HepG2 (cell line): Measurements from ENCODE around the gene ENTPD2. TPM values are rescaled to one million over a fixed set of nuclear protein-coding genes. Genes with fewer than 3 reads are reported as not detected.

Experiments used
- CEBPG ChIP-seq: IDR thresholded peaks from 2 replicates; pipeline ENCODE4 v1.6.1; 2016
- GTF2F1 ChIP-seq: fragments of 150-350 bp; IDR thresholded peaks from 2 replicates; pipeline ENCODE4 v1.6.1; 2014; ENCODE audit warnings: low read length
- GZF1 ChIP-seq: sonication (generic); formaldehyde crosslinking; IDR thresholded peaks from 2 replicates; pipeline ENCODE4 v1.5.1; 2020; ENCODE audit warnings: mild to moderate bottlenecking, missing genetic modification reagents
- JDP2 ChIP-seq: sonication (generic); formaldehyde crosslinking; IDR thresholded peaks from 2 replicates; pipeline ENCODE4 v1.8.1; 2022; ENCODE audit warnings: missing genetic modification reagents, borderline replicate concordance
- KLF15 ChIP-seq: sonication (generic); formaldehyde crosslinking; IDR thresholded peaks from 2 replicates; pipeline ENCODE4 v1.8.1; 2023; ENCODE audit warnings: borderline replicate concordance, mild to moderate bottlenecking, inconsistent platforms, missing genetic modification reagents, mixed read lengths
- SKI ChIP-seq: fragments of 450-650 bp; IDR thresholded peaks from one replicate; pipeline ENCODE4 v1.6.1; 2018; ENCODE audit warnings: mild to moderate bottlenecking; ENCODE audit not compliant: partially characterized antibody
- YEATS4 ChIP-seq: sonication (generic); formaldehyde crosslinking; IDR thresholded peaks from 2 replicates; pipeline ENCODE4 v1.4.0; 2020; ENCODE audit warnings: missing genetic modification reagents, borderline replicate concordance
- ZBTB7A ChIP-seq: sonication (generic); formaldehyde crosslinking; IDR thresholded peaks from 2 replicates; pipeline ENCODE4 v1.8.0; 2022; ENCODE audit warnings: mild to moderate bottlenecking, missing genetic modification reagents
- ZNF256 ChIP-seq: sonication (generic); formaldehyde crosslinking; conservative IDR thresholded peaks from 2 replicates; pipeline ENCODE4 v1.4.0; 2020; ENCODE audit warnings: missing genetic modification reagents
- ZNF367 ChIP-seq: sonication (generic); formaldehyde crosslinking; IDR thresholded peaks from 2 replicates; pipeline ENCODE4 v1.4.0; 2020; ENCODE audit warnings: missing genetic modification reagents, borderline replicate concordance
- ZNF546 ChIP-seq: sonication (generic); formaldehyde crosslinking; conservative IDR thresholded peaks from 2 replicates; pipeline ENCODE4 v1.8.1; 2023; ENCODE audit warnings: mild to moderate bottlenecking, missing genetic modification reagents
- ZNF768 ChIP-seq: sonication (generic); formaldehyde crosslinking; IDR thresholded peaks from 2 replicates; pipeline ENCODE4 v1.4.0; 2020; ENCODE audit warnings: missing genetic modification reagents
- ZSCAN25 ChIP-seq: sonication (generic); formaldehyde crosslinking; IDR thresholded peaks from 2 replicates; pipeline ENCODE4 v1.8.0; 2022; ENCODE audit warnings: mild to moderate bottlenecking, missing genetic modification reagents
- polyA plus RNA-seq, 8 experiments: library from polyadenylated mRNA; depleted of rRNA in 3 of 8; stranded (reverse) in 7 of 8; unstranded in 1 of 8; fragments of >200 nt; fragmentation: Illumina TruSeq in 4 of 8; extraction: Trizol in 4 of 8; gene quantifications; 2 replicates each; pipeline versions ENCODE4 v1.2.1 to v1.2.3, GENCODE V29; 2011 to 2016; ENCODE audit warnings: low read depth in 4 of 8, missing spikeins in 1 of 8, mixed read lengths in 1 of 8; ENCODE audit not compliant: insufficient read depth in 1 of 8
- total RNA-seq, 5 experiments: library from RNA; depleted of rRNA; stranded (reverse); fragments of >200 nt; fragmentation: Illumina TruSeq; extraction: Trizol; gene quantifications; 2 replicates each; pipeline ENCODE4 v1.2.3, GENCODE V29; 2016; ENCODE audit warnings: low read depth in 1 of 5
- TF ChIP-seq, protein P1 (sequence below): sonication (generic); formaldehyde crosslinking; IDR thresholded peaks from 2 replicates; pipeline ENCODE4 v1.5.0; 2020; ENCODE audit warnings: mild to moderate bottlenecking, missing genetic modification reagents, borderline replicate concordance
- TF ChIP-seq, protein P2 (sequence below), 2 experiments: fragments of 450-650 bp in 1 of 2; sonication (generic) in 1 of 2; formaldehyde crosslinking; IDR thresholded peaks; 2 replicates each; pipeline versions ENCODE4 v1.5.0 to v1.8.0; 2020 to 2022; ENCODE audit warnings: mild to moderate bottlenecking in 1 of 2, missing genetic modification reagents in 1 of 2
- TF ChIP-seq, protein P3 (sequence below): sonication (generic); formaldehyde crosslinking; IDR thresholded peaks from 2 replicates; pipeline ENCODE4 v1.5.0; 2020; ENCODE audit warnings: mild to moderate bottlenecking, missing genetic modification reagents
- TF ChIP-seq, protein P4 (sequence below): sonication (generic); formaldehyde crosslinking; IDR thresholded peaks from 2 replicates; pipeline ENCODE4 v1.8.0; 2022; ENCODE audit warnings: mild to moderate bottlenecking, missing genetic modification reagents; ENCODE audit not compliant: insufficient replicate concordance
- TF ChIP-seq, protein P5 (sequence below): sonication (generic); formaldehyde crosslinking; IDR thresholded peaks from 2 replicates; pipeline ENCODE4 v1.4.0; 2020; ENCODE audit warnings: missing genetic modification reagents, borderline replicate concordance

ENTPD2 gene
- total and polyA plus RNA-seq, 2 of the 13 experiments (the other 11 are each of a cell fraction or from before 2014, with no cell fraction given): 0.95 to 3.2 TPM

DNA sequence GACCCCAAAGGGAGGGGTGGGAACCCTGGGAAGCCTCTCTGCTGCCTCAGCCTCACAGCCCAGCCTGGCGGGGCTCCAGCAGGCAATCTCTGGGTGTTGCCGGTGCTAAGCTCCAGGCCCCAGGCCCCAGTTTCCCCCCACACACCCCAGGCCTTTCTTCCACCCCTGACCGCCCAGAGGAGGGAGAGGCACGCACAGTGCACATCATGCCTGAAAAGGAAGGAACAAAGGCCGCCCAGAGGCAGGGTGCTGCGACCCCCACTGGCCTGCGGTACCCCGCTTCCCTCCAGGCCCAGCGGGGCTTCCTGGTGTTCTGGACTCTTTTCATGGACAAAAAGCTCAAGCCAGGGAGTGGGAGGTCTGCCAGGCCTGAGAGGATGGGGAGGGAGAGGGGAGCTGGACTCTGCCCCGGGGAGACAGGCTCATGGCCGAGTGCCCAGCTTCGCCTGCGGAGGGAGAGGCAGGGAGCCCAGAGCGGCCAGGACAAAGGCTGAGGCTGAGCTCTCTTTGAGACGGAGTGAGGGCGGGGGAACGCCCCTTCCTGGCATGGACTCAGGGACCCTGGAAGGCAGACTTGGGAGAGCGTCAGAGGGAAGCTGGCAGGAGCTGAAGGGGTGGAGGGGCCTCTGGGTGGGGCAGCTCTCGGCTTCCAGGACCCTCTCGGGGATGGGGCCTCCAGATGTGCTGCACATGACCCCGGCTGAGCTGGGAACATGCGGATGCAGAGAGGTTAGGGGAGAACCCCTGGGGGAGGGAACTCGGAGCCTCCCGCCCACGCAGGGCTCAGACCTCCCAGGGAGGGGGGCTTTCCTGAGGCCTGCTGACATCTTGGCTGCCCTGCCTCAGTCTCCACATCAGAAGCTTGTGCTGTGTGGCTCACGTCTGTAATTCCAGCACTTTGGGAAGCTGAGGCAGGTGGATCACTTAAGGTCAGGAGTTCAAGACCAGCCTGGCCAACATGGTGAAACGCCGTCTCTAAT is 1.8 kb upstream of the ENTPD2 start (continued):
- TF ChIP-seq ZNF367 (CRISPR knock-in tag) (no peak; the same call in 1 of the 2 replicates), ZNF768 (CRISPR knock-in tag) (no peak), ZNF256 (CRISPR knock-in tag) (no peak; the same call in 1 of the 2 replicates), ZSCAN25 (peak; percentile 89), ZNF546 (CRISPR knock-in tag) (no peak), CEBPG (CRISPR knock-in tag) (no peak), ZBTB7A (no peak; the same call in none of the 2 replicates), KLF15 (no peak), JDP2 (CRISPR knock-in tag) (no peak; the same call in 1 of the 2 replicates), GTF2F1 (no peak), GZF1 (CRISPR knock-in tag) (no peak), SKI (no peak), YEATS4 (0 out of 2 replicates have a peak, but pooled peaks have one; percentile 57)
- TF ChIP-seq, protein P1, sequence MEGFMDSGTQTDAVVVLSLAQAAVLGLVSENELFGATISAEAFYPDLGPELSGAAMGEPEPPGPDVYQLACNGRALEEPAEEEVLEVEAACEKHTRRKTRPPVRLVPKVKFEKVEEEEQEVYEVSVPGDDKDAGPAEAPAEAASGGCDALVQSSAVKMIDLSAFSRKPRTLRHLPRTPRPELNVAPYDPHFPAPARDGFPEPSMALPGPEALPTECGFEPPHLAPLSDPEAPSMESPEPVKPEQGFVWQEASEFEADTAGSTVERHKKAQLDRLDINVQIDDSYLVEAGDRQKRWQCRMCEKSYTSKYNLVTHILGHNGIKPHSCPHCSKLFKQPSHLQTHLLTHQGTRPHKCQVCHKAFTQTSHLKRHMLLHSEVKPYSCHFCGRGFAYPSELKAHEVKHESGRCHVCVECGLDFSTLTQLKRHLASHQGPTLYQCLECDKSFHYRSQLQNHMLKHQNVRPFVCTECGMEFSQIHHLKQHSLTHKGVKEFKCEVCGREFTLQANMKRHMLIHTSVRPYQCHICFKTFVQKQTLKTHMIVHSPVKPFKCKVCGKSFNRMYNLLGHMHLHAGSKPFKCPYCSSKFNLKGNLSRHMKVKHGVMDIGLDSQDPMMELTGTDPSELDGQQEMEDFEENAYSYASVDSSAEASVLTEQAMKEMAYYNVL (CRISPR knock-in tag): peak; percentile 59; the same call in 1 of the 2 replicates
- TF ChIP-seq, protein P2, sequence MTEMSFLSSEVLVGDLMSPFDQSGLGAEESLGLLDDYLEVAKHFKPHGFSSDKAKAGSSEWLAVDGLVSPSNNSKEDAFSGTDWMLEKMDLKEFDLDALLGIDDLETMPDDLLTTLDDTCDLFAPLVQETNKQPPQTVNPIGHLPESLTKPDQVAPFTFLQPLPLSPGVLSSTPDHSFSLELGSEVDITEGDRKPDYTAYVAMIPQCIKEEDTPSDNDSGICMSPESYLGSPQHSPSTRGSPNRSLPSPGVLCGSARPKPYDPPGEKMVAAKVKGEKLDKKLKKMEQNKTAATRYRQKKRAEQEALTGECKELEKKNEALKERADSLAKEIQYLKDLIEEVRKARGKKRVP (CRISPR knock-in tag; IDR thresholded peaks at IDR 0.05): no peak
- TF ChIP-seq, protein P3, sequence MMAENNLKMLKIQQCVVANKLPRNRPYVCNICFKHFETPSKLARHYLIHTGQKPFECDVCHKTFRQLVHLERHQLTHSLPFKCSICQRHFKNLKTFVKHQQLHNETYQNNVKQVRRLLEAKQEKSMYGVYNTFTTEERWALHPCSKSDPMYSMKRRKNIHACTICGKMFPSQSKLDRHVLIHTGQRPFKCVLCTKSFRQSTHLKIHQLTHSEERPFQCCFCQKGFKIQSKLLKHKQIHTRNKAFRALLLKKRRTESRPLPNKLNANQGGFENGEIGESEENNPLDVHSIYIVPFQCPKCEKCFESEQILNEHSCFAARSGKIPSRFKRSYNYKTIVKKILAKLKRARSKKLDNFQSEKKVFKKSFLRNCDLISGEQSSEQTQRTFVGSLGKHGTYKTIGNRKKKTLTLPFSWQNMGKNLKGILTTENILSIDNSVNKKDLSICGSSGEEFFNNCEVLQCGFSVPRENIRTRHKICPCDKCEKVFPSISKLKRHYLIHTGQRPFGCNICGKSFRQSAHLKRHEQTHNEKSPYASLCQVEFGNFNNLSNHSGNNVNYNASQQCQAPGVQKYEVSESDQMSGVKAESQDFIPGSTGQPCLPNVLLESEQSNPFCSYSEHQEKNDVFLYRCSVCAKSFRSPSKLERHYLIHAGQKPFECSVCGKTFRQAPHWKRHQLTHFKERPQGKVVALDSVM (CRISPR knock-in tag): peak; percentile 96
- TF ChIP-seq, protein P4, sequence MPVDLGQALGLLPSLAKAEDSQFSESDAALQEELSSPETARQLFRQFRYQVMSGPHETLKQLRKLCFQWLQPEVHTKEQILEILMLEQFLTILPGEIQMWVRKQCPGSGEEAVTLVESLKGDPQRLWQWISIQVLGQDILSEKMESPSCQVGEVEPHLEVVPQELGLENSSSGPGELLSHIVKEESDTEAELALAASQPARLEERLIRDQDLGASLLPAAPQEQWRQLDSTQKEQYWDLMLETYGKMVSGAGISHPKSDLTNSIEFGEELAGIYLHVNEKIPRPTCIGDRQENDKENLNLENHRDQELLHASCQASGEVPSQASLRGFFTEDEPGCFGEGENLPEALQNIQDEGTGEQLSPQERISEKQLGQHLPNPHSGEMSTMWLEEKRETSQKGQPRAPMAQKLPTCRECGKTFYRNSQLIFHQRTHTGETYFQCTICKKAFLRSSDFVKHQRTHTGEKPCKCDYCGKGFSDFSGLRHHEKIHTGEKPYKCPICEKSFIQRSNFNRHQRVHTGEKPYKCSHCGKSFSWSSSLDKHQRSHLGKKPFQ: no peak
- TF ChIP-seq, protein P5, sequence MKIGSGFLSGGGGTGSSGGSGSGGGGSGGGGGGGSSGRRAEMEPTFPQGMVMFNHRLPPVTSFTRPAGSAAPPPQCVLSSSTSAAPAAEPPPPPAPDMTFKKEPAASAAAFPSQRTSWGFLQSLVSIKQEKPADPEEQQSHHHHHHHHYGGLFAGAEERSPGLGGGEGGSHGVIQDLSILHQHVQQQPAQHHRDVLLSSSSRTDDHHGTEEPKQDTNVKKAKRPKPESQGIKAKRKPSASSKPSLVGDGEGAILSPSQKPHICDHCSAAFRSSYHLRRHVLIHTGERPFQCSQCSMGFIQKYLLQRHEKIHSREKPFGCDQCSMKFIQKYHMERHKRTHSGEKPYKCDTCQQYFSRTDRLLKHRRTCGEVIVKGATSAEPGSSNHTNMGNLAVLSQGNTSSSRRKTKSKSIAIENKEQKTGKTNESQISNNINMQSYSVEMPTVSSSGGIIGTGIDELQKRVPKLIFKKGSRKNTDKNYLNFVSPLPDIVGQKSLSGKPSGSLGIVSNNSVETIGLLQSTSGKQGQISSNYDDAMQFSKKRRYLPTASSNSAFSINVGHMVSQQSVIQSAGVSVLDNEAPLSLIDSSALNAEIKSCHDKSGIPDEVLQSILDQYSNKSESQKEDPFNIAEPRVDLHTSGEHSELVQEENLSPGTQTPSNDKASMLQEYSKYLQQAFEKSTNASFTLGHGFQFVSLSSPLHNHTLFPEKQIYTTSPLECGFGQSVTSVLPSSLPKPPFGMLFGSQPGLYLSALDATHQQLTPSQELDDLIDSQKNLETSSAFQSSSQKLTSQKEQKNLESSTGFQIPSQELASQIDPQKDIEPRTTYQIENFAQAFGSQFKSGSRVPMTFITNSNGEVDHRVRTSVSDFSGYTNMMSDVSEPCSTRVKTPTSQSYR (CRISPR knock-in tag): no peak
